Neural progenitor cell (in vitro differentiated cells): ENCODE results near the gene SCUBE3. TPM values are rescaled to one million over a fixed set of nuclear protein-coding genes. Genes with fewer than 3 reads are reported as not detected.

Experiments used
- DNase-seq: peaks from one replicate; pipeline ENCODE4 v3.0.0-alpha.2; 2016; ENCODE audit warnings: low spot score
- H2AFZ ChIP-seq: fragments of 200-600 bp; sonication (generic); replicated peaks from 2 replicates; pipeline ENCODE4 v1.6.1; 2016; ENCODE audit warnings: antibody characterized with exemption
- H3F3A ChIP-seq: fragments of 200-600 bp; sonication (generic); 2 replicates; pipeline ENCODE4 v1.6.1; 2016; ENCODE audit warnings: antibody characterized with exemption, low read depth
- H3K27ac ChIP-seq: fragments of 200-600 bp; sonication (generic); 2 replicates; pipeline ENCODE4 v1.5.1; 2016; ENCODE audit warnings: mild to moderate bottlenecking
- H3K27me3 ChIP-seq: fragments of 200-600 bp; sonication (generic); 2 replicates; pipeline ENCODE4 v1.6.1; 2016; ENCODE audit warnings: mild to moderate bottlenecking, moderate library complexity
- H3K36me3 ChIP-seq: fragments of 200-600 bp; sonication (generic); 2 replicates; pipeline ENCODE4 v1.5.1; 2016
- H3K4me1 ChIP-seq: fragments of 200-600 bp; sonication (generic); 2 replicates; pipeline ENCODE4 v1.6.1; 2016; ENCODE audit warnings: mixed run types
- H3K4me2 ChIP-seq: fragments of 200-600 bp; sonication (generic); 2 replicates; pipeline ENCODE4 v1.6.1; 2016
- H3K4me3 ChIP-seq: fragments of 200-600 bp; sonication (generic); 2 replicates; pipeline ENCODE4 v1.5.1; 2016
- H3K79me2 ChIP-seq: fragments of 200-600 bp; sonication (generic); 2 replicates; pipeline ENCODE4 v1.6.1; 2016; ENCODE audit warnings: low read depth
- H3K9ac ChIP-seq: fragments of 200-600 bp; sonication (generic); 2 replicates; pipeline ENCODE4 v1.6.1; 2016
- H3K9me3 ChIP-seq: fragments of 200-600 bp; sonication (generic); 2 replicates; pipeline ENCODE4 v1.5.1; 2016; ENCODE audit warnings: low read depth
- H4K20me1 ChIP-seq: fragments of 200-600 bp; sonication (generic); 2 replicates; pipeline ENCODE4 v1.6.1; 2016; ENCODE audit warnings: low read depth
- H3K27ac Mint-ChIP-seq: 3 replicates; pipeline ENCODE4 v1.8.0; 2021; ENCODE audit warnings: mixed read lengths
- H3K27me3 Mint-ChIP-seq: 2 replicates; pipeline ENCODE4 v1.8.0; 2022; ENCODE audit warnings: low read depth, mild to moderate bottlenecking, inconsistent platforms, moderate library complexity, mixed read lengths; ENCODE audit not compliant: insufficient read depth
- H3K36me3 Mint-ChIP-seq: 3 replicates; pipeline ENCODE4 v1.8.0; 2021; ENCODE audit warnings: mixed read lengths
- H3K4me1 Mint-ChIP-seq: 3 replicates; pipeline ENCODE4 v1.8.0; 2021; ENCODE audit warnings: mixed read lengths
- H3K4me3 Mint-ChIP-seq: 3 replicates; pipeline ENCODE4 v1.8.0; 2021; ENCODE audit warnings: mild to moderate bottlenecking, moderate library complexity, mixed read lengths
- H3K9me3 Mint-ChIP-seq: 3 replicates; pipeline ENCODE4 v1.8.0; 2020; ENCODE audit warnings: mixed read lengths
- CTCF ChIP-seq: fragments of 200-600 bp; sonication (generic); IDR thresholded peaks from 2 replicates; pipeline ENCODE4 v1.5.1; 2017; ENCODE audit warnings: antibody characterized with exemption, mild to moderate bottlenecking
- EZH2 ChIP-seq: fragments of 200-600 bp; sonication (generic); IDR thresholded peaks from 2 replicates; pipeline ENCODE4 v1.6.1; 2017; ENCODE audit warnings: antibody characterized with exemption, mild to moderate bottlenecking, moderate library complexity
- EZH2phosphoT487 ChIP-seq: fragments of 200-600 bp; sonication (generic); IDR thresholded peaks from 2 replicates; pipeline ENCODE4 v1.6.1; 2017; ENCODE audit warnings: antibody characterized with exemption
- total RNA-seq: library from RNA; depleted of rRNA; stranded (reverse); fragments of >200 nt; gene quantifications from 2 replicates; pipeline ENCODE4 v1.2.3, GENCODE V29; 2015; ENCODE audit warnings: low replicate concordance

The SCUBE3 gene
- total RNA-seq, 1 donor from 2014 or later = 11.4 TPM

- no peak for DNase-seq
- Histone ChIP-seq H3K9me3 (no peaks in the 10 kb centered on the region), H3K4me1 (no peaks in the 10 kb centered on the region), H3K79me2 (no peaks in the 10 kb centered on the region), H4K20me1 (no peaks in the 10 kb centered on the region), H3K4me3 (no peak overlapping the region), H3F3A (no peaks in the 10 kb centered on the region), H2AFZ (no peak overlapping the region), H3K27me3 (no peaks in the 10 kb centered on the region), H3K27ac (no peak overlapping the region), H3K9ac (no peak overlapping the region), H3K36me3 (no peaks in the 10 kb centered on the region), H3K4me2 (no peak overlapping the region)
- Mint-ChIP-seq H3K27ac (no peak overlapping the region), H3K4me3 (no peak overlapping the region), H3K9me3 (peaks cover 3% of the 10 kb centered on the region), H3K4me1 (peaks cover 26% of the 10 kb centered on the region), H3K36me3 (no peaks in the 10 kb centered on the region), H3K27me3 (peaks cover 12% of the 10 kb centered on the region)
- TF ChIP-seq CTCF = no peak
- no peak for TF ChIP-seq EZH2
- TF ChIP-seq EZH2phosphoT487 = no peak
Observed at GRCh38 chr6:35174501-35174900, 39.3 kb upstream of the SCUBE3 start.

- Histone ChIP-seq H3K79me2 (no peaks in the 10 kb centered on the region), H3K36me3 (no peaks in the 10 kb centered on the region), H3K27me3 (peaks cover 4% of the 10 kb centered on the region), H3F3A (no peaks in the 10 kb centered on the region), H3K27ac (no peak overlapping the region), H2AFZ (no peak overlapping the region), H3K9me3 (no peaks in the 10 kb centered on the region), H3K4me2 (no peak overlapping the region), H4K20me1 (no peaks in the 10 kb centered on the region), H3K4me1 (no peaks in the 10 kb centered on the region), H3K9ac (no peak overlapping the region), H3K4me3 (no peak overlapping the region)
- DNase-seq = no peak
- H3K27me3 Mint-ChIP-seq = peaks cover 5% of the 10 kb centered on the region
- H3K4me3 Mint-ChIP-seq = no peak overlapping the region
- H3K27ac Mint-ChIP-seq = no peak overlapping the region
- no peaks in the 10 kb centered on the region for H3K9me3 Mint-ChIP-seq
- H3K36me3 Mint-ChIP-seq = no peaks in the 10 kb centered on the region
- TF ChIP-seq EZH2 = no peak
- TF ChIP-seq EZH2phosphoT487 = no peak
- TF ChIP-seq CTCF = no peak
- peaks cover 30% of the 10 kb centered on the region for H3K4me1 Mint-ChIP-seq
Observed at GRCh38 chr6:35176301-35177024, 37.3 kb upstream of the SCUBE3 start.

GRCh38 chr6:35177157-35177556 is 36.6 kb upstream of the SCUBE3 start:
- no peak for DNase-seq
- peaks cover 29% of the 10 kb centered on the region for H3K4me1 Mint-ChIP-seq

More at GRCh38 chr6:35177157-35177556, 36.6 kb upstream of the SCUBE3 start:
- H3K27me3 ChIP-seq = peaks cover 11% of the 10 kb centered on the region
- H3K9me3 ChIP-seq = no peaks in the 10 kb centered on the region
- no peaks in the 10 kb centered on the region for H3K36me3 Mint-ChIP-seq
- no peak overlapping the region for H3K9ac ChIP-seq
- no peaks in the 10 kb centered on the region for H3K36me3 ChIP-seq
- H3K4me3 ChIP-seq = no peak overlapping the region
- no peak overlapping the region for H2AFZ ChIP-seq
- no peak overlapping the region for H3K27ac Mint-ChIP-seq
- H3K4me3 Mint-ChIP-seq = no peak overlapping the region
- H3K79me2 ChIP-seq = no peaks in the 10 kb centered on the region
- H3K9me3 Mint-ChIP-seq = no peaks in the 10 kb centered on the region
- H3K27me3 Mint-ChIP-seq = peaks cover 3% of the 10 kb centered on the region
- H3F3A ChIP-seq = no peaks in the 10 kb centered on the region
- H3K4me2 ChIP-seq = no peak overlapping the region
- no peak overlapping the region for H3K27ac ChIP-seq
- TF ChIP-seq CTCF (no peak), EZH2phosphoT487 (no peak), EZH2 (no peak)
- no peaks in the 10 kb centered on the region for H3K4me1 ChIP-seq
- H4K20me1 ChIP-seq = no peaks in the 10 kb centered on the region
